ENCODE data around the gene TMEM184C.

Gene TMEM184C

DNA sequence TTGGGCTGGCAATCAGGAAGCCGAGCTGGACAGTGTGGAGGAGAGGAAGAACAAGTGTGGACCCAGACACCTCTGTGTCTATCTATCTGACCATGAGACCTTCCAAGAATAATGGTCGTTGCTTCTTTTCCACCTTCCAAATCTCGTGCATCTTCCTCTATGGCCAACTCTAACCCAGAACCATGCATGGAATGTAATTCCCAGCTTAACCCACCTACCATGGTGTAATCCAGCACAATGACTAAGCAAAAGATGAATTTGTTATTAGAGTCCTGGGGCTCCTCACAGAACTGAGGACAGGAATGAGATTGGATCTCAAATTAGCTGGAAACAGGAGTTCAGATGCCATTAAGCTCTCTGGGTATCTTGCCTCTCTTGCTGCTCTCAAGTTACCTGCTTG, 17.4 kb upstream of the TMEM184C start:
- DNase-seq (ENCODE audit: low read depth) = peak; percentile 33

GRCh38 chr4:147605499-147605898, 11.7 kb upstream of the TMEM184C start:
- no peak for DNase-seq (ENCODE audit: low read depth)

DNA sequence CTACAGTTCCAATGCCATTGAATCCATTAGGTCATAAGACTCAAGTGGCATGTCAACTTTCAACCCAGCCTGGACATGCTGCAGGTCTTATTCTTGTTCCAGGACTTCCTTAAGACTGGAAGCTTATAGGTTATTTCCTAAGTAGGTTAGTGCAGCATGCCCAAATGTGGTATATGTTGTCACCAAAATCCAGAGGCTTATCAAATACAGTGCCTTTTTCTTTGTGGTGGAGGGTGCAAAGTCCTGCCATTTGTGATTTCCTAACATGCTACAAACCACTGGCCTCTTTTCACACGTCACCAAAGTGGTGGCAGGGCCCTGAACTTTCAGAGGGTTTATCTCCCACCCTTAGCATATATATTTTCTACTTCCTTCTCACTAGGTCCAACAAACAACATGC, 9.7 kb upstream of the TMEM184C start:
- DNase-seq (ENCODE audit: low read depth) = no peak

- peak; percentile 74 for DNase-seq (ENCODE audit: low read depth)
Measured at GRCh38 chr4:147610686-147611085, 6.5 kb upstream of the TMEM184C start.

DNA sequence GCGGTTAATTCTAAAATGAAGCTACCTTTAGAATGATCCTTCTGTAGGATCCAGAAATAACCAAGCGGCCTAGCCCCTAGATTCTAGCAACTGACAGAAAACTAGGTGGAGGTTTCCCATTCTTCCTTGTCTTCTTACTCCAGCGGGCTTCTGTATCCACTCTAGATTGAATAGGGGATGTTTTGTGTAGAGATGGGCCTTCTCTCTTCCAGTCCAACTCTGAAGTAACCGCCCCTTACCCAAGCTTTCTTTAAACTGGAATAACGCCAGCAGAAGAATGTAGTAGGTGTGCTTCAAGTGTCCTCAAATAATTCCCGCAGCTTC, 386 bp upstream of the TMEM184C start:
- DNase-seq (ENCODE audit: low read depth) = no peak

GRCh38 chr4:147617841-147618691, 869 bp downstream of the TMEM184C start:
- no peak for DNase-seq (ENCODE audit: low read depth)

DNA sequence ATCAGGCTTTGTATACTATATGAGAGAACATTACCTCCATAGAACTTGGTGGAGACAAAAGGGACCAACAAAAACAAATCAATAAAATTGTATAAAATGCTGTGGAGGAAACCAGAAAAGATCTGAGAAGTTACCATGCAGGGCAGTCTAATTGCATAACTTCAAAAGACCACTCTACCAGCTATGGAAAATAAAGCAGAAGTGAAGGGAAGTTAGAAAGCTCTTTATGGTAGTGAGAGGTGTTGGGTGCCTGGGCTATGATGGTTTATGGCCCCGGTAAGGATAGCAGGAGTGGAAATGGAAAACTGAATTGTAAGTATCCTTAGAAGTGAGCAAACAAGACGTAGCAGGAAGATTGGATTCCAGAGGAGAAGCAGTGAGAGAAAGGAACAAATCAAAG, 3.1 kb downstream of the TMEM184C start:
- no peak for DNase-seq (ENCODE audit: low read depth)

- DNase-seq (ENCODE audit: low read depth) = no peak
Measured at GRCh38 chr4:147625733-147626132, 8.5 kb downstream of the TMEM184C start.

GRCh38 chr4:147626903-147627302, 9.7 kb downstream of the TMEM184C start:
- DNase-seq (ENCODE audit: low read depth) = no peak

- no peak for DNase-seq (ENCODE audit: low read depth)
Measured at GRCh38 chr4:147628415-147628814, 11.2 kb downstream of the TMEM184C start.

DNA sequence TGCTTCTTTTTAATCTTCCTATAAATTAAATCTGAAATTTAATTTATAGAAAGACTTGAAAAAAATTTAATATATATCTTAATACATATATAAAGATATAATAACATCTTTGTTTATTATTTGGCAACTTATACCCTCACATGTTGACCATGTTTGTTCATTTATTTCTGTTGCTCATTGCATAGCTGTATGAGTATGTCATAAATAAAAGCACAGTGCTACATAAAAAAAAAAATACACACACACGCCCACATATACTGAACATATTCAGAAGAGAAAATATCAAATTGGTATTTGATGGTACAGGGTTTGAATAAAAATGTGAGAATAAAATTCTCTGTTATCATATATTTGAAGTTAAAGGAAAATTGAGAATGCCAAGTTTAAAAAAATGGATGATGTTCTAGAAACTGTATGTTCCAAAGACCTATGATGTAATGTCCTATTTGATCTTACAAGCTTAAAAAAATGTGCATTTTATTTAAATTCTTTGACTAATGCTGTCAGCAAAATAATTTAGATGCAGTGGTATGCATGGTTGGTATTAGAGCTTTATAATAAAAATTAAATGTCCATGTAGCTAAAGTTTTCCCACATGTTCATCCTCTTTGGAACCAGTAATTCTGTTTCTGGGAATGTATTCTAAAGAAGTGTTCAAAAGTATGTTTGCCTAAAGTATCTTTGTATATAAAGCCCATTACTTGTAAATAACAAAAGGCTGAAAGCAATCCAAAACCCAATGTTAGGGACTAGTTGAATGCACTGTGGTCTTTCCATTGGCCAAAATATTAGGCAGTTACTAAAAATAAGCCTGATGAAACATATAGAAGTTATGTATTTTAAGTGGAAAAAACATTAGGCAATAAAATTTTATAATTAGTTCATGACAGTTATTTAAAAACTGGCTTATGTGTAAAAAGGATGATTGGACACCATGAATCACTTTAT, 12.9 kb downstream of the TMEM184C start:
- peak; percentile 67 for DNase-seq (ENCODE audit: low read depth)

- DNase-seq (ENCODE audit: low read depth) = peak; percentile 94
Measured at GRCh38 chr4:147633113-147633512, 15.9 kb downstream of the TMEM184C start.

DNA sequence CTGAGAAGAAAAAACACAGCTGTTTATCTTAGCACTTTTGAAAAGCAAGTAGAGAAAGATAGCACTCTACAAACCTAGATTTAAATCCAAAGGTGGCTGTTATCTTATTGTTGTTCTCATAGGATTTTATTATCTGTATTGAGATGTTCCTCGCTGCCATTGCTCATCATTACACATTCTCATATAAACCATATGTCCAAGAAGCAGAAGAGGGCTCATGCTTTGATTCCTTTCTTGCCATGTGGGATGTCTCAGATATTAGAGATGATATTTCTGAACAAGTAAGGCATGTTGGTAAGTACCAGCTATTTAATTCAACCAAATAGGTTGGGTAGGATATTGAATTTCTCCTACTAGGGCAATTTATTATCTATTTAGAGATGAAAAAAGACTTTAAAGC, 16.4 kb downstream of the TMEM184C start:
- DNase-seq (ENCODE audit: low read depth) = no peak

- DNase-seq (ENCODE audit: low read depth) = no peak
Measured at GRCh38 chr4:147635348-147635747, 18.2 kb downstream of the TMEM184C start.

DNA sequence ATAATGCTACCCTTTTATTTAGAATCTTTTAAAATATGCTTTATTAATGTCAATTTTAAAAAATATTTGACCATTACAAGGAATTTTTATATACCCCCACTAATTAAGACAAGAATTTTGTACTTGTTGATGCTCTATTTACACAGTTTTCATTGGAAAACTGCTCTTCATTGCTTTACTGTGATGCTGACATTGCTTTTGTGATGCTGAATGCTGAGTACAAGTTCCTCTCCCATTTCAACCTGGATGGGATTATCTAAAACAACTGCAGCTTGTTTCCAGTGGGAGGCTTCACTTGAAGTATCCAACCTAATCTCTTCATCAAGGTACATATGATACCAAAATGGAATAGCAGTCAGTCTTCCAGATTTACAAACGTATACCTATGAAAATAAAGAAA, 21.2 kb downstream of the TMEM184C start:
- DNase-seq (ENCODE audit: low read depth) = no peak

GRCh38 chr4:147638942-147639341, 21.7 kb downstream of the TMEM184C start:
- no peak for DNase-seq (ENCODE audit: low read depth)

DNA sequence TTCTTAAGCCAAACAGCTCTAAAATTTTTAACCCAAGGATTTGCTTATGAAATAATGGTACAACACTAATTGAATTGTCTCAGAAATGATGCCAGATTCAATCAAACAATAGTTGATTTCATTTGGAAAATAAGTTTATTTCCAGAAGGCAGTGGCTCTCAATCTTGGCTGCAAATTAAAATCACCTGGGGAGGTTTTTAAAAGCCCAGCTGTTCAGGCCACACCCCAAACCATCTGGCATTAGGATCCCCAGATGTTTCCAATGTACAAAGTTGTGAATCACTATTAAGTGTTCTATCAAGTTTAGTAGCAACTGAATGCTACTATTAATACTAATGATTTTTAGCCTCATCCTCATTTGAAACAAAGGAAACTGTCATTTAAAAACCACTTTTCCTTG, 22.2 kb downstream of the TMEM184C start:
- peak; percentile 34 for DNase-seq (ENCODE audit: low read depth)

- DNase-seq (ENCODE audit: low read depth) = peak; percentile 74
Measured at GRCh38 chr4:147640331-147640730, 23.1 kb downstream of the TMEM184C start.

DNA sequence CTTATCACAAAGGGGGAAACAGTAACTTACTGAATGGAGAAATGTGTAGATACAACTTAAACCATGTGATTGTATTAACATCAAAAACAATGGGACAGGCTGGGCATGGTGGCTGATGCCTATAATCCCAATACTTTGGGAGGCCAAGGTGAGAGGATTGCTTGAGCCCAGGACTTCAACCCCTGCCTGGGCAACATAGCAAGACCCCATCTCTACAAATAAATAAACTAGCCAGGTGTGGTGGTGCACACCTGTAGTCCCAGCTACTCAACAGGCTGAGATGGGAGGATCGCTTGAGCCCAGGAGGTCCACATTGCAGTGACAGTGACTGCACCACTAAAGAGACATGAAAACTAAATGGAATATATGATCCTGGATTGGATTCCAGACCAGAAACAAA, 26.4 kb downstream of the TMEM184C start:
- DNase-seq (ENCODE audit: low read depth) = no peak

DNA sequence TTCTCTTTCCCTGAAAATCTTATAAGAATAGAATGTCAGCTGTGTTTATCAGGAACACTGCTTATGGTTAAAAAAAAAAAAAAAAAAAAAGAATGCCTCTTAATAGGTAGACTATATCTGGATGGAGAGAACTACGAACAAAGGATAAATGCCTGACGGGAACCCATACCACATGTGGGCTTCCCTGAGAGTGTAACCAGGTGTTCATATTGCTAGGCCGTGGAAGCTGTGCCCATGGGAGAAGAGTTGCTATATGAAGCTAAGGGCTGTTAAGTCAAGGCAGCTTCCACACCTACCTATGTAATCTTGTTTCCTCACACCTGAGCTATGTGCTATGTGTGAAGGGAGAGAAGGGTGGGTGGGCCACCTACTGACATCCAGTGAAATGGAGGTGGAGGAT, 27.3 kb downstream of the TMEM184C start:
- DNase-seq (ENCODE audit: low read depth) = no peak

- DNase-seq (ENCODE audit: low read depth) = no peak
Measured at GRCh38 chr4:147645099-147645498, 27.9 kb downstream of the TMEM184C start.

DNA sequence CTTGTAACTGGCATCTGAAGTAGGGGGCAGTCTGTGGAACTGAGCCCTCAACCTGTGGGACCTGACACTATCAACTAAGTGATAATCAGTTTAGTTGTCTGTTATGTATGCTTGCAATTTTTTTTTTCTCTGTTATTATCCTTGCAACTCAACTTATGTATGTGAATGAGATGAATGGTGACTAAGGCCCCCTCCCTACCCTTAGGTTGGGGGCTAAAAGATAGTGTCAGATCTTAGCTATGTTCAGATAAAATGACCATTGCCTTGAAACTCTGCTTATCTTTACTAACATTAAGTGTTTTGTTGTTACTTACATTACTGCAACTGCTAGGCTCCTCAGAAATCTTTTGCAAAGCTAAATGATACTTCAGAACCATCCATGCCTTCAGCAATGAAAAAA, 31.5 kb downstream of the TMEM184C start:
- no peak for DNase-seq (ENCODE audit: low read depth)

GRCh38 chr4:147651563-147651962, 34.4 kb downstream of the TMEM184C start:
- DNase-seq (ENCODE audit: low read depth) = no peak
